ENCODE measurements around the gene TAX1BP1.
"Not testable (repeated sequence)": the region's sequence is repeated elsewhere in the genome, so short reads cannot be mapped to it uniquely, and the experiment has no call there.

- TF ChIP-seq CTCF (IDR thresholded peaks at IDR 0.05; ENCODE audit: extremely low read depth in 1 of 2, insufficient read depth in 1 of 2, low read depth in 1 of 2, low read length in 2 of 2); MAX (IDR thresholded peaks at IDR 0.05; ENCODE audit: insufficient read depth, insufficient read length); EZH2 (IDR thresholded peaks at IDR 0.05; ENCODE audit: borderline replicate concordance, low read depth, low read length, severe bottlenecking); POLR2A (IDR thresholded peaks at IDR 0.05; ENCODE audit: low read depth, low read length): not testable (repeated sequence)
Measured at GRCh38 chr7:27856703-27857485, 116.9 kb downstream of the TAX1BP1 start.

Measured in endothelial cell of umbilical vein (primary cell).